H9 (cell line): ENCODE results near the gene GFOD2. TPM values are rescaled to one million over a fixed set of nuclear protein-coding genes. Genes with fewer than 3 reads are reported as not detected.

Experiments used
- DNase-seq: peaks from one replicate; pipeline ENCODE4 v3.0.0-alpha.2; 2017
- H2AFZ ChIP-seq: one replicate; pipeline ENCODE4 v1.6.1; 2013; ENCODE audit warnings: mild to moderate bottlenecking, low read length, control low read depth, moderate library complexity
- H2AK5ac ChIP-seq: 2 replicates; pipeline ENCODE4 v1.6.1; 2013; ENCODE audit warnings: low read length, control low read depth, mixed read lengths; ENCODE audit not compliant: insufficient read length
- H2BK120ac ChIP-seq: one replicate; pipeline ENCODE4 v1.6.1; 2013; ENCODE audit warnings: low read depth, mild to moderate bottlenecking, low read length, control low read depth, inconsistent platforms; ENCODE audit not compliant: poor library complexity, severe bottlenecking
- H2BK12ac ChIP-seq: 2 replicates; pipeline ENCODE4 v1.6.1; 2013; ENCODE audit warnings: low read length, control low read depth, mixed read lengths, low read depth; ENCODE audit not compliant: insufficient read length
- H2BK15ac ChIP-seq: 2 replicates; pipeline ENCODE4 v1.6.1; 2013; ENCODE audit warnings: low read depth, low read length, control low read depth
- H2BK20ac ChIP-seq: one replicate; pipeline ENCODE4 v1.6.1; 2013; ENCODE audit warnings: low read depth, mild to moderate bottlenecking, low read length, control low read depth, inconsistent platforms; ENCODE audit not compliant: poor library complexity, severe bottlenecking
- H2BK5ac ChIP-seq: 2 replicates; pipeline ENCODE4 v1.6.1; 2013; ENCODE audit warnings: low read length, control low read depth, mixed read lengths; ENCODE audit not compliant: insufficient read length
- H3K14ac ChIP-seq: 2 replicates; pipeline ENCODE4 v1.6.1; 2013; ENCODE audit warnings: low read length, control low read depth; ENCODE audit not compliant: insufficient read depth
- H3K18ac ChIP-seq: 2 replicates; pipeline ENCODE4 v1.6.1; 2013; ENCODE audit warnings: low read depth, mild to moderate bottlenecking, mixed read lengths, low read length, control low read depth; ENCODE audit not compliant: insufficient read length
- H3K23ac ChIP-seq: 2 replicates; pipeline ENCODE4 v1.6.1; 2013; ENCODE audit warnings: low read length, control low read depth, mixed read lengths, low read depth; ENCODE audit not compliant: insufficient read length
- H3K23me2 ChIP-seq: 2 replicates; pipeline ENCODE4 v1.6.1; 2013; ENCODE audit warnings: low read depth, mild to moderate bottlenecking, mixed read lengths, low read length, control low read depth; ENCODE audit not compliant: insufficient read length, poor library complexity, severe bottlenecking
- H3K27ac ChIP-seq: 2 replicates; pipeline ENCODE4 v1.5.1; 2013; ENCODE audit warnings: low read length, control low read depth, mixed read lengths, low read depth; ENCODE audit not compliant: insufficient read length
- H3K27me3 ChIP-seq: 2 replicates; pipeline ENCODE4 v1.6.1; 2013; ENCODE audit warnings: low read length, control low read depth, inconsistent platforms; ENCODE audit not compliant: insufficient read depth
- H3K4ac ChIP-seq: 2 replicates; pipeline ENCODE4 v1.6.1; 2013; ENCODE audit warnings: low read depth, mild to moderate bottlenecking, control low read depth, inconsistent platforms, low read length, moderate library complexity
- H3K4me1 ChIP-seq: 2 replicates; pipeline ENCODE4 v1.6.1; 2013; ENCODE audit warnings: low read length, control low read depth, inconsistent platforms; ENCODE audit not compliant: insufficient read depth
- H3K4me2 ChIP-seq: 2 replicates; pipeline ENCODE4 v1.6.1; 2013; ENCODE audit warnings: low read length, control low read depth, mixed read lengths; ENCODE audit not compliant: insufficient read length, insufficient read depth
- H3K56ac ChIP-seq: 2 replicates; pipeline ENCODE4 v1.6.1; 2013; ENCODE audit warnings: low read depth, mild to moderate bottlenecking, mixed read lengths, low read length, control low read depth; ENCODE audit not compliant: insufficient read length
- H3K79me1 ChIP-seq: 2 replicates; pipeline ENCODE4 v1.6.1; 2013; ENCODE audit warnings: low read depth, mild to moderate bottlenecking, moderate library complexity, low read length, control low read depth, inconsistent platforms; ENCODE audit not compliant: insufficient read depth, poor library complexity, severe bottlenecking
- H3K79me2 ChIP-seq: 2 replicates; pipeline ENCODE4 v1.6.1; 2013; ENCODE audit warnings: low read length, control low read depth, inconsistent platforms; ENCODE audit not compliant: insufficient read depth
- H3K9ac ChIP-seq: 2 replicates; pipeline ENCODE4 v1.6.1; 2013; ENCODE audit warnings: low read length, control low read depth, mixed read lengths; ENCODE audit not compliant: insufficient read length; ENCODE audit errors: extremely low read depth
- H3K9me3 ChIP-seq: one replicate; pipeline ENCODE4 v1.6.1; 2013; ENCODE audit warnings: low read depth, low read length, inconsistent platforms; ENCODE audit not compliant: control insufficient read depth
- H3T11ph ChIP-seq: one replicate; pipeline ENCODE4 v1.6.1; 2013; ENCODE audit warnings: mild to moderate bottlenecking, low read length, control low read depth, inconsistent platforms
- H4K20me1 ChIP-seq: one replicate; pipeline ENCODE4 v1.6.1; 2013; ENCODE audit not compliant: control insufficient read depth, insufficient read length, insufficient read depth
- H4K5ac ChIP-seq: 2 replicates; pipeline ENCODE4 v1.6.1; 2013; ENCODE audit warnings: low read depth, mild to moderate bottlenecking, mixed read lengths, low read length, control low read depth; ENCODE audit not compliant: insufficient read length
- H4K8ac ChIP-seq: replicated peaks from 2 replicates; pipeline ENCODE4 v1.6.1; 2013; ENCODE audit warnings: low read length, control low read depth, mixed read lengths, low read depth; ENCODE audit not compliant: insufficient read length
- H4K91ac ChIP-seq: 2 replicates; pipeline ENCODE4 v1.6.1; 2013; ENCODE audit warnings: low read depth, mild to moderate bottlenecking, moderate library complexity, mixed read lengths, low read length, control low read depth; ENCODE audit not compliant: insufficient read length
- H3K27ac Mint-ChIP-seq, 3 experiments: 2 replicates in 2 of 3; 3 replicates in 1 of 3; pipeline ENCODE4 v1.8.0; 2020 to 2021; ENCODE audit warnings: mixed read lengths in 3 of 3, mild to moderate bottlenecking in 1 of 3, moderate library complexity in 1 of 3
- H3K27me3 Mint-ChIP-seq: 2 replicates; pipeline ENCODE4 v1.8.0; 2021; ENCODE audit warnings: low read depth, mild to moderate bottlenecking, moderate library complexity, mixed read lengths
- H3K36me3 Mint-ChIP-seq, 3 experiments: 2 replicates in 2 of 3; 3 replicates in 1 of 3; pipeline ENCODE4 v1.8.0; 2020 to 2021; ENCODE audit warnings: low read depth in 3 of 3, mixed read lengths in 3 of 3; ENCODE audit not compliant: insufficient read depth in 1 of 3
- H3K4me1 Mint-ChIP-seq, 2 experiments: 2 replicates each; pipeline ENCODE4 v1.8.0; 2020; ENCODE audit warnings: mixed read lengths in 2 of 2
- H3K4me3 Mint-ChIP-seq, 2 experiments: 2 replicates in 1 of 2; 3 replicates in 1 of 2; pipeline ENCODE4 v1.8.0; 2020 to 2021; ENCODE audit warnings: mild to moderate bottlenecking in 2 of 2, mixed read lengths in 2 of 2, moderate library complexity in 1 of 2
- H3K9me3 Mint-ChIP-seq, 2 experiments: 2 replicates in 1 of 2; 3 replicates in 1 of 2; pipeline ENCODE4 v1.8.0; 2020; ENCODE audit warnings: mild to moderate bottlenecking in 2 of 2, mixed read lengths in 2 of 2, moderate library complexity in 1 of 2
- CTCF ChIP-seq: fragments of 200-600 bp; sonication (generic); conservative IDR thresholded peaks from 3 replicates; pipeline ENCODE4 v1.8.0; 2021; ENCODE audit warnings: antibody characterized with exemption, mild to moderate bottlenecking
- total RNA-seq: library from RNA; stranded (reverse); gene quantifications from 2 replicates; pipeline ENCODE4 v1.2.1, GENCODE V29; 2021

GFOD2 gene
- total RNA-seq, 1 experiment from 2014 or later: 21.8 TPM

- no peak overlapping the region for H3K56ac ChIP-seq
- no peak overlapping the region for H3K23ac ChIP-seq
- no peak overlapping the region for H3K9ac ChIP-seq
- no peak overlapping the region for H2BK15ac ChIP-seq
- no peak overlapping the region for H2BK12ac ChIP-seq
- no peak overlapping the region for H3K4me3 Mint-ChIP-seq
- H4K5ac ChIP-seq: no peak overlapping the region
- no peak overlapping the region for H3T11ph ChIP-seq
- no peak overlapping the region for H3K18ac ChIP-seq
- no peak overlapping the region for H3K27ac ChIP-seq
- peaks cover 2 to 9% of the 10 kb centered on the region in 2 experiments; a peak in 3 of 4 replicates for H3K4me1 Mint-ChIP-seq
- H4K20me1 ChIP-seq: peaks cover 2% of the 10 kb centered on the region
- H2BK20ac ChIP-seq: no peak overlapping the region
- no peaks in the 10 kb centered on the region for H3K79me1 ChIP-seq
- H2BK5ac ChIP-seq: no peak overlapping the region
- no peak overlapping the region for H2AFZ ChIP-seq
- no peak overlapping the region for H3K4ac ChIP-seq
- no peak overlapping the region for H2AK5ac ChIP-seq
- H3K27me3 ChIP-seq: no peaks in the 10 kb centered on the region
- H3K9me3 ChIP-seq: no peaks in the 10 kb centered on the region
- H4K8ac ChIP-seq: no peak overlapping the region
- no peak for TF ChIP-seq CTCF
- H3K4me1 ChIP-seq: no peaks in the 10 kb centered on the region
- peaks cover 6 to 22% (median 17%) of the 10 kb centered on the region in 3 experiments; a peak in 6 of 7 replicates for H3K36me3 Mint-ChIP-seq
- H4K91ac ChIP-seq: no peak overlapping the region
- H3K79me2 ChIP-seq: no peaks in the 10 kb centered on the region
- H3K4me2 ChIP-seq: no peak overlapping the region
- H3K14ac ChIP-seq: no peak overlapping the region
- DNase-seq: no peak
- no peaks in the 10 kb centered on the region for H3K23me2 ChIP-seq
- no peaks in the 10 kb centered on the region for H3K9me3 Mint-ChIP-seq
- no peak overlapping the region for H2BK120ac ChIP-seq
- no peaks in the 10 kb centered on the region for H3K27me3 Mint-ChIP-seq
- no peak overlapping the region for H3K27ac Mint-ChIP-seq
Observed at GRCh38 chr16:67746846-67747245, 27.7 kb upstream of the GFOD2 start.
